ENCODE measurements around the gene VPS33A.
A peak's percentile ranks its signal among the peaks of the same experiment; 100 is the strongest.
"Not testable (repeated sequence)": the region's sequence is repeated elsewhere in the genome, so short reads cannot be mapped to it uniquely, and the experiment has no call there.

VPS33A gene

GRCh38 chr12:122205053-122205925, 61.0 kb downstream of the VPS33A start:
- Histone ChIP-seq H4K20me1 (ENCODE audit: insufficient read depth, low read length) (no peaks in the 10 kb centered on the region), H3K9me2 (replicated peaks; ENCODE audit: insufficient read depth, low read length) (no peaks in the 10 kb centered on the region), H2AFZ (ENCODE audit: low read length) (no peak overlapping the region), H3K27me3 (replicated peaks; ENCODE audit: insufficient read depth, low read length) (no peaks in the 10 kb centered on the region), H3K4me3 (ENCODE audit: low read length) (no peak overlapping the region), H3K9ac (ENCODE audit: low read length) (no peak overlapping the region), H3K4me2 (ENCODE audit: low read depth, low read length) (no peak overlapping the region), H3F3A (ENCODE audit: insufficient read depth, low read length) (no peaks in the 10 kb centered on the region), H3K4me1 (ENCODE audit: low read length) (no peaks in the 10 kb centered on the region), H3K9me3 (replicated peaks; ENCODE audit: insufficient read depth, low read length) (no peaks in the 10 kb centered on the region), H3K79me2 (ENCODE audit: low read length) (no peaks in the 10 kb centered on the region), H3K36me3 (replicated peaks; ENCODE audit: insufficient read depth, low read length) (no peaks in the 10 kb centered on the region), H3K27ac (ENCODE audit: low read length) (no peak overlapping the region)
- no peak for DNase-seq
- no peak for TF ChIP-seq EZH2phosphoT487 (IDR thresholded peaks at IDR 0.05; ENCODE audit: low read length)

- Histone ChIP-seq H3K4me1 (ENCODE audit: low read length) (no peaks in the 10 kb centered on the region), H3K4me2 (ENCODE audit: low read depth, low read length) (no peak overlapping the region), H3K79me2 (ENCODE audit: low read length) (no peaks in the 10 kb centered on the region), H3K9me3 (replicated peaks; ENCODE audit: insufficient read depth, low read length) (no peaks in the 10 kb centered on the region), H2AFZ (ENCODE audit: low read length) (no peak overlapping the region), H3K9ac (ENCODE audit: low read length) (no peak overlapping the region), H4K20me1 (ENCODE audit: insufficient read depth, low read length) (no peaks in the 10 kb centered on the region), H3K27me3 (replicated peaks; ENCODE audit: insufficient read depth, low read length) (no peaks in the 10 kb centered on the region), H3K9me2 (replicated peaks; ENCODE audit: insufficient read depth, low read length) (no peaks in the 10 kb centered on the region), H3K36me3 (replicated peaks; ENCODE audit: insufficient read depth, low read length) (no peaks in the 10 kb centered on the region), H3K4me3 (ENCODE audit: low read length) (no peak overlapping the region), H3K27ac (ENCODE audit: low read length) (no peak overlapping the region), H3F3A (ENCODE audit: insufficient read depth, low read length) (no peaks in the 10 kb centered on the region)
- DNase-seq = no peak
- TF ChIP-seq EZH2 (optimal IDR thresholded peaks at IDR 0.05; ENCODE audit: low read depth, low read length) = no peak
- no peak for TF ChIP-seq EZH2phosphoT487 (IDR thresholded peaks at IDR 0.05; ENCODE audit: low read length)
- no peak for TF ChIP-seq CTCF (IDR thresholded peaks at IDR 0.05; ENCODE audit: low read length)
These were observed 61.9 kb downstream of the VPS33A start for GRCh38 chr12:122204167-122205052.

GRCh38 chr12:122203301-122204166, 62.8 kb downstream of the VPS33A start, which contains the start of gene B3GNT4:
Gene B3GNT4, plus strand, starts transcription at chr12:122203709. Its CDS starts 910 bp downstream, at chr12:122204619.
- Histone ChIP-seq H3K9me3 (replicated peaks; ENCODE audit: insufficient read depth, low read length) (no peaks in the 10 kb centered on the region), H3K9me2 (replicated peaks; ENCODE audit: insufficient read depth, low read length) (no peaks in the 10 kb centered on the region), H3K36me3 (replicated peaks; ENCODE audit: insufficient read depth, low read length) (no peaks in the 10 kb centered on the region), H3K27me3 (replicated peaks; ENCODE audit: insufficient read depth, low read length) (no peaks in the 10 kb centered on the region), H4K20me1 (ENCODE audit: insufficient read depth, low read length) (no peaks in the 10 kb centered on the region), H3F3A (ENCODE audit: insufficient read depth, low read length) (no peaks in the 10 kb centered on the region), H2AFZ (ENCODE audit: low read length) (peak within 1 kb of the TSS; percentile 51; the same call in 1 of the 2 replicates), H3K27ac (ENCODE audit: low read length) (no peak within 1 kb of the TSS), H3K79me2 (ENCODE audit: low read length) (no peaks in the 10 kb centered on the region), H3K9ac (ENCODE audit: low read length) (no peak within 1 kb of the TSS), H3K4me3 (ENCODE audit: low read length) (peak within 1 kb of the TSS; percentile 50), H3K4me1 (ENCODE audit: low read length) (no peaks in the 10 kb centered on the region), H3K4me2 (ENCODE audit: low read depth, low read length) (peak within 1 kb of the TSS; percentile 76)
- TF ChIP-seq EZH2 (optimal IDR thresholded peaks at IDR 0.05; ENCODE audit: low read depth, low read length) (no peak), CTCF (IDR thresholded peaks at IDR 0.05; ENCODE audit: low read length) (no peak), EZH2phosphoT487 (IDR thresholded peaks at IDR 0.05; ENCODE audit: low read length) (no peak)
- DNase-seq = peak; percentile 32

- H3K36me3 ChIP-seq (replicated peaks; ENCODE audit: insufficient read depth, low read length); H4K20me1 ChIP-seq (ENCODE audit: insufficient read depth, low read length); H3K79me2 ChIP-seq (ENCODE audit: low read length); DNase-seq; H3K9ac ChIP-seq (ENCODE audit: low read length); H3K27ac ChIP-seq (ENCODE audit: low read length); H3K9me2 ChIP-seq (replicated peaks; ENCODE audit: insufficient read depth, low read length); H3F3A ChIP-seq (ENCODE audit: insufficient read depth, low read length); H3K9me3 ChIP-seq (replicated peaks; ENCODE audit: insufficient read depth, low read length); H3K4me1 ChIP-seq (ENCODE audit: low read length); H3K27me3 ChIP-seq (replicated peaks; ENCODE audit: insufficient read depth, low read length): not testable (repeated sequence)
- peak overlapping the region; percentile 76; the same call in 1 of the 2 replicates for H3K4me2 ChIP-seq (ENCODE audit: low read depth, low read length)
- H2AFZ ChIP-seq (ENCODE audit: low read length) = peak overlapping the region; percentile 51; the same call in 1 of the 2 replicates
- H3K4me3 ChIP-seq (ENCODE audit: low read length) = peak overlapping the region; percentile 50; the same call in 1 of the 2 replicates
These were observed 63.5 kb downstream of the VPS33A start for GRCh38 chr12:122202811-122203210.
